ENCODE measurements around the gene IPPK.

GRCh38 chr9:92608909-92609445 is 61.0 kb downstream of the IPPK start:
- TF ChIP-seq CTCF (IDR thresholded peaks at IDR 0.05) (no peak), POLR2A (IDR thresholded peaks at IDR 0.05) (no peak), EP300 (IDR thresholded peaks at IDR 0.05) (no peak)

Data from gastroesophageal sphincter (tissue), 3 donors.